HEK293T (cell line): Measurements from ENCODE around the gene MRPS27.

ENCODE experiments used
- BHLHE40 ChIP-seq: fragments of 450-650 bp; IDR thresholded peaks from 2 replicates; pipeline ENCODE4 v1.6.1; 2016; ENCODE audit warnings: mild to moderate bottlenecking, moderate library complexity, borderline replicate concordance
- FOXK2 ChIP-seq: fragments of 450-650 bp; IDR thresholded peaks from 2 replicates; pipeline ENCODE4 v1.6.1; 2016; ENCODE audit warnings: mild to moderate bottlenecking
- L3MBTL2 ChIP-seq: fragments of 450-650 bp; conservative IDR thresholded peaks from 2 replicates; pipeline ENCODE4 v1.6.1; 2016; ENCODE audit warnings: mild to moderate bottlenecking
- LEF1 ChIP-seq: fragments of 450-650 bp; IDR thresholded peaks from 2 replicates; pipeline ENCODE4 v1.6.1; 2017; ENCODE audit warnings: mild to moderate bottlenecking, borderline replicate concordance
- SP1 ChIP-seq: fragments of 450-650 bp; IDR thresholded peaks from 2 replicates; pipeline ENCODE4 v1.6.1; 2017
- SUZ12 ChIP-seq: fragments of 450-650 bp; IDR thresholded peaks from 2 replicates; pipeline ENCODE4 v1.6.1; 2016; ENCODE audit warnings: mild to moderate bottlenecking
- ZNF384 ChIP-seq: fragments of 450-650 bp; IDR thresholded peaks from 2 replicates; pipeline ENCODE4 v1.6.1; 2016

GRCh38 chr5:72255670-72256069, 64.4 kb downstream of the MRPS27 start:
- TF ChIP-seq BHLHE40 (no peak), FOXK2 (no peak), L3MBTL2 (no peak), SUZ12 (no peak), LEF1 (no peak), ZNF384 (no peak), SP1 (no peak)
